KG1 (cell line): ENCODE measurements around the gene CDHR2.
A peak's percentile ranks its signal among the peaks of the same experiment; 100 is the strongest.
"Not testable (repeated sequence)": the region's sequence is repeated elsewhere in the genome, so short reads cannot be mapped to it uniquely, and the experiment has no call there.

ENCODE experiments used
- DNase-seq: peaks from one replicate; lab custom pipeline; 2025; lab: John Stamatoyannopoulos, UW

CDHR2 gene

GRCh38 chr5:176542135-176542595, 7.0 kb upstream of the CDHR2 start:
- DNase-seq: peak; percentile 58

GRCh38 chr5:176542596-176543427, 6.3 kb upstream of the CDHR2 start:
- no peak for DNase-seq

- DNase-seq: peak; percentile 74
These were observed 5.5 kb upstream of the CDHR2 start for GRCh38 chr5:176543428-176544182.

- no peak for DNase-seq
These were observed 3.8 kb upstream of the CDHR2 start for GRCh38 chr5:176545388-176545736.

GRCh38 chr5:176545737-176546509, 3.2 kb upstream of the CDHR2 start:
- DNase-seq: no peak

GRCh38 chr5:176547802-176548201, 1.3 kb upstream of the CDHR2 start:
- no peak for DNase-seq

GRCh38 chr5:176549871-176550270, 729 bp downstream of the CDHR2 start:
- no peak for DNase-seq

GRCh38 chr5:176550275-176550831, 1.2 kb downstream of the CDHR2 start:
- no peak for DNase-seq

GRCh38 chr5:176550937-176551336, 1.8 kb downstream of the CDHR2 start:
- not testable (repeated sequence) for DNase-seq

- no peak for DNase-seq
These were observed 3.3 kb downstream of the CDHR2 start for GRCh38 chr5:176552332-176552869.

GRCh38 chr5:176553260-176554085, 4.3 kb downstream of the CDHR2 start:
- DNase-seq: no peak

GRCh38 chr5:176557846-176558245, 8.7 kb downstream of the CDHR2 start:
- DNase-seq: no peak

GRCh38 chr5:176559683-176560082, 10.5 kb downstream of the CDHR2 start:
- DNase-seq: no peak

GRCh38 chr5:176560364-176560763, 11.2 kb downstream of the CDHR2 start:
- DNase-seq: no peak

GRCh38 chr5:176561259-176561658, 12.1 kb downstream of the CDHR2 start:
- DNase-seq: no peak

GRCh38 chr5:176562189-176562588, 13.0 kb downstream of the CDHR2 start:
- DNase-seq: no peak

- DNase-seq: no peak
These were observed 14.9 kb downstream of the CDHR2 start for GRCh38 chr5:176564002-176564401.

- no peak for DNase-seq
These were observed 16.7 kb downstream of the CDHR2 start for GRCh38 chr5:176565760-176566288.

GRCh38 chr5:176568657-176569056, 19.5 kb downstream of the CDHR2 start:
- no peak for DNase-seq

GRCh38 chr5:176570044-176570443, 20.9 kb downstream of the CDHR2 start:
- DNase-seq: no peak
